K562 (cell line): ENCODE results near the gene USP7. TPM values are rescaled to one million over a fixed set of nuclear protein-coding genes. Genes with fewer than 3 reads are reported as not detected.
A peak's percentile ranks its signal among the peaks of the same experiment; 100 is the strongest.

Source experiments
- BHLHE40 ChIP-seq: IDR thresholded peaks from 2 replicates; pipeline ENCODE4 v1.6.1; 2011; ENCODE audit warnings: low read length, improper control_type of control experiment
- CCAR2 ChIP-seq: fragments of 200-400 bp; formaldehyde crosslinking; IDR thresholded peaks from 2 replicates; pipeline ENCODE4 v1.6.1; 2017; ENCODE audit warnings: mild to moderate bottlenecking, low read depth, low read length
- E2F6 ChIP-seq, 2 experiments: IDR thresholded peaks; 2 replicates each; pipeline ENCODE4 v1.6.1; 2011; ENCODE audit warnings: borderline replicate concordance in 1 of 2, control low read depth in 1 of 2, low read depth in 1 of 2, low read length in 1 of 2, mild to moderate bottlenecking in 1 of 2, mixed read lengths in 1 of 2, moderate library complexity in 1 of 2; ENCODE audit not compliant: insufficient read depth in 1 of 2, insufficient read length in 1 of 2, poor library complexity in 1 of 2, severe bottlenecking in 1 of 2; ENCODE audit errors: extremely low read depth in 1 of 2
- ELF2 ChIP-seq: fragments of 250-450 bp; sonication (Bioruptor Pico); IDR thresholded peaks from 2 replicates; pipeline ENCODE4 v1.5.0; 2021; ENCODE audit warnings: mild to moderate bottlenecking
- KAT8 ChIP-seq: fragments of 450-650 bp; IDR thresholded peaks from 2 replicates; pipeline ENCODE4 v1.6.1; 2016; ENCODE audit warnings: low read depth, mild to moderate bottlenecking
- MCM7 ChIP-seq, 2 experiments: fragments of 450-650 bp; IDR thresholded peaks; 2 replicates each; pipeline ENCODE4 v1.6.1; 2016 to 2018
- MTA1 ChIP-seq: fragments of 450-650 bp; IDR thresholded peaks from 2 replicates; pipeline ENCODE4 v1.6.1; 2017; ENCODE audit warnings: borderline replicate concordance
- MTA3 ChIP-seq: fragments of 450-650 bp; formaldehyde crosslinking; IDR thresholded peaks from 2 replicates; pipeline ENCODE4 v1.6.1; 2017; ENCODE audit warnings: mild to moderate bottlenecking, borderline replicate concordance
- NONO ChIP-seq, 2 experiments: fragments of 200-400 bp in 1 of 2; fragments of 450-650 bp in 1 of 2; formaldehyde crosslinking in 1 of 2; IDR thresholded peaks; 2 replicates each; pipeline ENCODE4 v1.6.1; 2017; ENCODE audit warnings: low read depth in 2 of 2, mild to moderate bottlenecking in 2 of 2, moderate library complexity in 2 of 2, low read length in 1 of 2
- PHTF2 ChIP-seq: fragments of 250-450 bp; sonication (Bioruptor Pico); IDR thresholded peaks from 2 replicates; pipeline ENCODE4 v1.5.0; 2021; ENCODE audit warnings: mild to moderate bottlenecking
- POLR2B ChIP-seq: fragments of 450-650 bp; IDR thresholded peaks from 2 replicates; pipeline ENCODE4 v1.6.1; 2018; ENCODE audit warnings: low read depth; ENCODE audit not compliant: partially characterized antibody
- SMARCA4 ChIP-seq: fragments of 450-650 bp; IDR thresholded peaks from 2 replicates; pipeline ENCODE4 v1.6.1; 2016
- TBP ChIP-seq: optimal IDR thresholded peaks from 2 replicates; pipeline ENCODE3; 2011; ENCODE audit warnings: low read depth, low read length, improper control_type of control experiment
- UBTF ChIP-seq, 2 experiments: IDR thresholded peaks; 2 replicates each; pipeline ENCODE4 v1.6.1; 2012; ENCODE audit warnings: improper control_type of control experiment in 2 of 2, low read depth in 2 of 2, low read length in 2 of 2, borderline replicate concordance in 1 of 2
- ZBTB8A ChIP-seq: fragments of 450-650 bp; IDR thresholded peaks from 2 replicates; pipeline ENCODE4 v1.6.1; 2018; ENCODE audit warnings: mild to moderate bottlenecking, moderate library complexity; ENCODE audit not compliant: partially characterized antibody
- ZNF212 ChIP-seq: fragments of 450-650 bp; formaldehyde crosslinking; IDR thresholded peaks from 2 replicates; pipeline ENCODE4 v1.4.0; 2020; ENCODE audit warnings: mild to moderate bottlenecking
- polyA plus RNA-seq, 8 experiments: library from polyadenylated mRNA; depleted of rRNA in 4 of 8; stranded (reverse) in 5 of 8; unstranded in 3 of 8; fragments of >200 nt; fragmentation: Nextera tagmentation in 2 of 8; fragmentation: Illumina TruSeq in 1 of 8; extraction: Ambion mirVana in 2 of 8; extraction: Trizol in 1 of 8; gene quantifications; 2 replicates each; pipeline versions ENCODE4 v1.2.1 to v1.2.3, GENCODE V29; 2011 to 2014; ENCODE audit warnings: inconsistent platforms in 1 of 8, missing spikeins in 1 of 8
- total RNA-seq, 7 experiments: library from RNA; depleted of rRNA in 6 of 7; stranded (reverse); fragments of >200 nt in 6 of 7; fragmentation: Illumina TruSeq in 2 of 7; extraction: Trizol in 2 of 7; gene quantifications; 2 replicates each; pipeline versions ENCODE4 v1.2.1 to v1.2.3, GENCODE V29; 2011 to 2021; ENCODE audit warnings: low replicate concordance in 1 of 7
- TF ChIP-seq, protein P1 (sequence below): sonication (generic); formaldehyde crosslinking; IDR thresholded peaks from 2 replicates; pipeline ENCODE4 v1.8.0; 2022; ENCODE audit warnings: mild to moderate bottlenecking, missing genetic modification reagents
- TF ChIP-seq, protein P2 (sequence below): IDR thresholded peaks from 2 replicates; pipeline ENCODE4 v1.6.1; 2016; ENCODE audit warnings: missing genetic modification characterization, missing compliant biosample characterization
- TF ChIP-seq, protein P3 (sequence below): sonication (generic); formaldehyde crosslinking; IDR thresholded peaks from 2 replicates; pipeline ENCODE4 v1.5.0; 2020; ENCODE audit warnings: missing genetic modification reagents

USP7 gene
- total and polyA plus RNA-seq, 9 of the 15 experiments (the other 6 are each of a cell fraction or from before 2014, with no cell fraction given): 17.1 to 145 (median 57.9) TPM

GRCh38 chr16:8962393-8963009 lies 1.2 kb downstream of the USP7 start (continued):
- TF ChIP-seq, protein P1, sequence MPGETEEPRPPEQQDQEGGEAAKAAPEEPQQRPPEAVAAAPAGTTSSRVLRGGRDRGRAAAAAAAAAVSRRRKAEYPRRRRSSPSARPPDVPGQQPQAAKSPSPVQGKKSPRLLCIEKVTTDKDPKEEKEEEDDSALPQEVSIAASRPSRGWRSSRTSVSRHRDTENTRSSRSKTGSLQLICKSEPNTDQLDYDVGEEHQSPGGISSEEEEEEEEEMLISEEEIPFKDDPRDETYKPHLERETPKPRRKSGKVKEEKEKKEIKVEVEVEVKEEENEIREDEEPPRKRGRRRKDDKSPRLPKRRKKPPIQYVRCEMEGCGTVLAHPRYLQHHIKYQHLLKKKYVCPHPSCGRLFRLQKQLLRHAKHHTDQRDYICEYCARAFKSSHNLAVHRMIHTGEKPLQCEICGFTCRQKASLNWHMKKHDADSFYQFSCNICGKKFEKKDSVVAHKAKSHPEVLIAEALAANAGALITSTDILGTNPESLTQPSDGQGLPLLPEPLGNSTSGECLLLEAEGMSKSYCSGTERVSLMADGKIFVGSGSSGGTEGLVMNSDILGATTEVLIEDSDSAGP (CRISPR knock-in tag): no peak
- no peak for TF ChIP-seq ZBTB8A
- no peak for TF ChIP-seq POLR2B
- TF ChIP-seq UBTF (IDR thresholded peaks at IDR 0.05; ENCODE audit: borderline replicate concordance in 1 of 2, low read depth in 2 of 2, low read length in 2 of 2): peak in 1 of 2 experiments; percentile 75; a peak in 1 of 4 replicates
- TF ChIP-seq, protein P2, sequence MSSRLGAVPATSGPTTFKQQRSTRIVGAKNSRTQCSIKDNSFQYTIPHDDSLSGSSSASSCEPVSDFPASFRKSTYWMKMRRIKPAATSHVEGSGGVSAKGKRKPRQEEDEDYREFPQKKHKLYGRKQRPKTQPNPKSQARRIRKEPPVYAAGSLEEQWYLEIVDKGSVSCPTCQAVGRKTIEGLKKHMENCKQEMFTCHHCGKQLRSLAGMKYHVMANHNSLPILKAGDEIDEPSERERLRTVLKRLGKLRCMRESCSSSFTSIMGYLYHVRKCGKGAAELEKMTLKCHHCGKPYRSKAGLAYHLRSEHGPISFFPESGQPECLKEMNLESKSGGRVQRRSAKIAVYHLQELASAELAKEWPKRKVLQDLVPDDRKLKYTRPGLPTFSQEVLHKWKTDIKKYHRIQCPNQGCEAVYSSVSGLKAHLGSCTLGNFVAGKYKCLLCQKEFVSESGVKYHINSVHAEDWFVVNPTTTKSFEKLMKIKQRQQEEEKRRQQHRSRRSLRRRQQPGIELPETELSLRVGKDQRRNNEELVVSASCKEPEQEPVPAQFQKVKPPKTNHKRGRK (tag): no peak
- no peak for TF ChIP-seq MCM7 (IDR thresholded peaks at IDR 0.05)
- TF ChIP-seq MTA3: no peak
- TF ChIP-seq KAT8: no peak
- peak; percentile 17 for TF ChIP-seq TBP
- TF ChIP-seq PHTF2 (CRISPR knock-in tag): no peak
- TF ChIP-seq BHLHE40: no peak
- no peak for TF ChIP-seq ZNF212 (CRISPR knock-in tag)
- no peak for TF ChIP-seq CCAR2
- TF ChIP-seq SMARCA4: no peak
- TF ChIP-seq MTA1: no peak
- peak in 1 of 2 experiments; percentile 12 for TF ChIP-seq E2F6 (IDR thresholded peaks at IDR 0.05; ENCODE audit: borderline replicate concordance in 1 of 2, extremely low read depth in 1 of 2, insufficient read depth in 1 of 2, insufficient read length in 1 of 2, low read depth in 1 of 2, low read length in 1 of 2, poor library complexity in 1 of 2, severe bottlenecking in 1 of 2)
- TF ChIP-seq NONO (IDR thresholded peaks at IDR 0.05; ENCODE audit: low read depth in 2 of 2, low read length in 1 of 2): no peak; a peak in 1 of 4 replicates
- no peak for TF ChIP-seq ELF2 (CRISPR knock-in tag)
- TF ChIP-seq, protein P3, sequence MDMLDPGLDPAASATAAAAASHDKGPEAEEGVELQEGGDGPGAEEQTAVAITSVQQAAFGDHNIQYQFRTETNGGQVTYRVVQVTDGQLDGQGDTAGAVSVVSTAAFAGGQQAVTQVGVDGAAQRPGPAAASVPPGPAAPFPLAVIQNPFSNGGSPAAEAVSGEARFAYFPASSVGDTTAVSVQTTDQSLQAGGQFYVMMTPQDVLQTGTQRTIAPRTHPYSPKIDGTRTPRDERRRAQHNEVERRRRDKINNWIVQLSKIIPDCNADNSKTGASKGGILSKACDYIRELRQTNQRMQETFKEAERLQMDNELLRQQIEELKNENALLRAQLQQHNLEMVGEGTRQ (CRISPR knock-in tag): no peak
